Epithelial cell of prostate (primary cell): ENCODE data around the gene HAP1.
"Not testable (repeated sequence)": the region's sequence is repeated elsewhere in the genome, so short reads cannot be mapped to it uniquely, and the experiment has no call there.

Source experiments
- DNase-seq: peaks from one replicate; pipeline ENCODE4 v3.0.0-alpha.2; 2011; ENCODE audit warnings: low read depth, low spot score
- H3K27ac ChIP-seq: fragments of 450-650 bp; 2 replicates; pipeline ENCODE4 v1.5.1; 2017; ENCODE audit warnings: mild to moderate bottlenecking

Gene HAP1

GRCh38 chr17:41678907-41679739 lies 55.3 kb downstream of the HAP1 start:
- peak overlapping the region; percentile 78 for H3K27ac ChIP-seq

GRCh38 chr17:41678411-41678906 lies 56.0 kb downstream of the HAP1 start:
- no peak for DNase-seq
- H3K27ac ChIP-seq, result peak overlapping the region; percentile 78

More at GRCh38 chr17:41678907-41679739, 55.3 kb downstream of the HAP1 start:
- DNase-seq, result no peak

DNA sequence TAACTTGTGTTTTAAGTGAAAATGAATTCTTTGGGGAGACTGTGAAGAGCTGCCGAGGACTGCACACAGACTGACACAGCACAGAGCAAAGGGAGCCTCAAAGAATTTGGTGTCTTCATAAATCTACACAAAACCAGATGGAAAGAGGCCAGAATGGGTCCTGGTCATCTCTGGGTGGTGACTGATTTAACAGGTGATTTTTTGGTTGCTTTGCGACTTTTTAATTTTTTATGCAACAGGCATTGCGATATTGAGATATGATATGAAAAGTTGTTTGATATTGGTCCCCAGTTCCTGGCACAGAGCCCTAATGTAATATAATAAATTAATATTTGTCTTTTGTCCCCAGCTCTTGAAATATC lies 58.4 kb downstream of the HAP1 start:
- no peak overlapping the region for H3K27ac ChIP-seq
- no peak for DNase-seq

DNA sequence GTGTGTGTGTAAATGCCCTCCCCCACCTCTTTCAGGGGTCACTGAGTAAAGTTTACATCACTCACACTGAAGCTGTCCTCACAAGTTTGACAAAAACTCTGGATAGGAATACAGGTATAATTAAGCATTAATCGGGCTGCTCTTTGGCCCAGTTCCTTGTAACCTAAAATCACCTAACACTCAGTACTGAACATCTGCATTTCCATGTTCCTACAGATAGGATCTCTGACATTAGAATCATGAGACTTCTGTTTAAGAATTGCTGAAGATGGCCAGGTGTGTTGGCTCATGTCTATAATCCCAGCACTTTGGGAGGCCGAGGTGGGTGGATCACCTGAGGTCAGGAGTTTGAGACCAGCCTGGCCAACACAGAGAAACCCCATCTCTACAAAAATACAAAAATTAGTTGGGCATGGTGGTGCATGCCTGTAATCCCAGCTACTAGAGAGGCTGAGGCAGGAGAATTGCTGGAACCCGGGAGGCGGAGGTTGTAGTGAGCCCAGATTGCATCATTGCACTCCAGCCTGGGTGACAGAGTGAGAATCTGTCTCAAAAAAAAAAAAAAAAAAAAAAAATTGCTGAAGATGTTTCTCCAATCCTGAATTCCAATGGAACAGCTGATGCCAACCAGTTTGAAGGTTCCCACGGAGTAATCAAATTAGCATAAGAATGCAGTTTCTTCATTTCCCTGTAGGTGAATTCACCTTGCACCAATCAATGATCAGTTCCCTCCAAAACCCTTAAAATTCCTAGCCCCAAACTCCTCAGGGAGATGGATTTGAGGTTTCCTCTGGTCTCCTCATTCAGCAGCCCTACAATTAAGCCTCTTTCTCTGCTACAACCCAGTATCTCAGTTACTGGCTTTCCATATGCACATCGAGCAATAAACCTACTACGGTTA lies 59.0 kb downstream of the HAP1 start:
- H3K27ac ChIP-seq, DNase-seq: not testable (repeated sequence)
